CD4-positive, alpha-beta T cell (primary cell): ENCODE measurements around the gene IL17REL. TPM values are rescaled to one million over a fixed set of nuclear protein-coding genes. Genes with fewer than 3 reads are reported as not detected.
A peak's percentile ranks its signal among the peaks of the same experiment; 100 is the strongest.

ENCODE experiments used
- ATAC-seq: fragments of 200-7000 bp; cut with Tn5 transposase; one replicate; pipeline ENCODE4 v1.10.0; 2022; ENCODE audit warnings: mild to moderate bottlenecking; ENCODE audit not compliant: poor library complexity
- CTCF ChIA-PET: fragments of 350-600 bp; sonication (Branson Sonifier 250); formaldehyde crosslinking; loops from one replicate; lab custom pipeline; 2021; ENCODE audit warnings: antibody characterized with exemption, inconsistent platforms; lab: Charles Lee
- POLR2A ChIA-PET: fragments of 350-600 bp; sonication (Branson Sonifier 250); formaldehyde crosslinking; loops from one replicate; lab custom pipeline; 2021; ENCODE audit warnings: antibody characterized with exemption, inconsistent platforms; lab: Charles Lee
- DNase-seq, 14 experiments: peaks; one replicate each; pipeline ENCODE4 v3.0.0-alpha.2; 2013 to 2020; ENCODE audit warnings: mixed read lengths in 2 of 14
- H3K27ac ChIP-seq, 2 donors: one replicate each; pipeline versions ENCODE4 v1.5.1 to v1.7.0; 2013; ENCODE audit warnings: low read length in 2 of 2, low read depth in 1 of 2, mild to moderate bottlenecking in 1 of 2
- H3K27me3 ChIP-seq, 2 experiments: 1 replicate in 1 of 2; 2 replicates in 1 of 2; pipeline versions ENCODE4 v1.6.1 to v1.7.0; 2013; ENCODE audit warnings: low read length in 2 of 2, control low read depth in 1 of 2, mild to moderate bottlenecking in 1 of 2, moderate library complexity in 1 of 2; ENCODE audit not compliant: insufficient read depth in 2 of 2, control insufficient read depth in 1 of 2
- H3K36me3 ChIP-seq: one replicate; pipeline ENCODE4 v1.6.1; 2013; ENCODE audit warnings: low read length, control low read depth; ENCODE audit not compliant: insufficient read depth
- H3K4me1 ChIP-seq: one replicate; pipeline ENCODE4 v1.6.1; 2013; ENCODE audit warnings: low read length, control low read depth; ENCODE audit not compliant: insufficient read depth
- H3K4me3 ChIP-seq: one replicate; pipeline ENCODE4 v1.5.1; 2013; ENCODE audit warnings: mild to moderate bottlenecking, low read length, moderate library complexity
- H3K9me3 ChIP-seq, 2 experiments: 1 replicate in 1 of 2; 2 replicates in 1 of 2; pipeline versions ENCODE4 v1.6.1 to v1.7.0; 2013; ENCODE audit warnings: low read length in 2 of 2, mild to moderate bottlenecking in 2 of 2, control low read depth in 1 of 2, moderate library complexity in 1 of 2; ENCODE audit not compliant: control insufficient read depth in 1 of 2, insufficient read depth in 1 of 2
- H3K27ac Mint-ChIP-seq: one replicate; pipeline ENCODE4 v1.8.0; 2020; ENCODE audit warnings: mixed read lengths
- H3K27me3 Mint-ChIP-seq: one replicate; pipeline ENCODE4 v1.8.0; 2021; ENCODE audit warnings: mixed read lengths
- H3K36me3 Mint-ChIP-seq: one replicate; pipeline ENCODE4 v1.8.0; 2021; ENCODE audit warnings: low read depth, mixed read lengths
- H3K4me1 Mint-ChIP-seq: one replicate; pipeline ENCODE4 v1.8.0; 2021; ENCODE audit warnings: low read depth, mixed read lengths
- H3K4me3 Mint-ChIP-seq: one replicate; pipeline ENCODE4 v1.8.0; 2020; ENCODE audit warnings: mild to moderate bottlenecking, mixed read lengths
- H3K9me3 Mint-ChIP-seq: one replicate; pipeline ENCODE4 v1.8.0; 2020; ENCODE audit warnings: mixed read lengths
- intact Hi-C, 2 experiments: fragments of 100-400 bp; cut with DNase I in 1 of 2; cut with micrococcal nuclease in 1 of 2; formaldehyde crosslinking; loops; one replicate each; pipeline versions ENCODE4 v1.15.1 to v1.9.0; 2023 to 2025; cut with DNase I, micrococcal nuclease
- total RNA-seq, 174 experiments: library from RNA in 2 of 174; stranded (reverse) in 2 of 174; gene quantifications; one replicate each; pipeline ENCODE4 v1.2.3 and lab custom pipeline; 2021 to 2026
- TF ChIP-seq, protein P1 (sequence below): fragments of 200-600 bp; IDR thresholded peaks from one replicate; pipeline ENCODE4 v1.8.0; 2022; ENCODE audit warnings: antibody characterized with exemption, mild to moderate bottlenecking

Gene IL17REL
- total RNA-seq, 2 experiments from 2014 or later, result not detected

DNA sequence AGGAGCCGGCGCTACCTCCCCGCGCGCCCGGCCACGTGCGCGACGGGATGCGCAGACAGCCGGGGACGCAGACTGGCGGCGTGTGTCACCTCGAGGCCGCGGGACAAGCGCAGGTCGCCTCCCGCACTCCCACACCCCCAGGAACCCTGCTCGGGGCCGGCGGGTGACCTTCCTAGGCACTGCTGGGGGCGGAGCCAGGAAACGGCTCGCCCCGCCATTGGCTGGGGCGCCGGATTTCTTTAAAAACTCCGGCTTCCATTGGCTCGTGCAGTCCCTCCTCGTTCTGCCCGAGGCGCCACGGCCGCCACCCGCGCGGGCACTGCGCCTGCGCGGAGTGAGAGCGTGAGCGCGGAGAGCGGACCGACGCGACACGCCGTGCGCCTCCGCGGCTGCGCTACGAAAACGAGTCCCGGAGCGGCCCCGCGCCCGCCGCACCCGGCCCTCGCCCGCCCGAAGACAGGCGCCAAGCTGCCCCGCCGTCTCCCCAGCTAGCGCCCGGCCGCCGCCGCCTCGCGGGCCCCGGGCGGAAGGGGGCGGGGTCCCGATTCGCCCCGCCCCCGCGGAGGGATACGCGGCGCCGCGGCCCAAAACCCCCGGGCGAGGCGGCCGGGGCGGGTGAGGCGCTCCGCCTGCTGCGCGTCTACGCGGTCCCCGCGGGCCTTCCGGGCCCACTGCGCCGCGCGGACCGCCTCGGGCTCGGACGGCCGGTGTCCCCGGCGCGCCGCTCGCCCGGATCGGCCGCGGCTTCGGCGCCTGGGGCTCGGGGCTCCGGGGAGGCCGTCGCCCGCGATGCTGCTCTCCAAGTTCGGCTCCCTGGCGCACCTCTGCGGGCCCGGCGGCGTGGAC is 52.2 kb downstream of the IL17REL start, which contains the start of gene PIM3:
Gene PIM3 (plus strand): TSS at position 614 of the 846 bp plus-strand sequence. CDS start 176 bp downstream, at position 790.
- Mint-ChIP-seq H3K4me1 (peaks cover 18% of the 10 kb centered on the region), H3K9me3 (no peaks in the 10 kb centered on the region), H3K27me3 (no peaks in the 10 kb centered on the region), H3K27ac (peak within 1 kb of the TSS; percentile 97), H3K4me3 (peak within 1 kb of the TSS; percentile 96), H3K36me3 (peaks cover 40% of the 10 kb centered on the region)
- DNase-seq, result peak; percentile 82 to 97 (median 88)
- H3K9me3 ChIP-seq, result no peaks in the 10 kb centered on the region
- CTCF ChIA-PET, result interaction anchor here (1.0 to 1.3 kb wide), 2 partner anchors 33 to 70 kb away, joined by 3 to 4 read pairs; no protein-coding TSS in a partner anchor
- ATAC-seq, result peak; percentile 61
- POLR2A ChIA-PET, result interaction anchor here (0.7 to 5.9 kb wide), 13 partner anchors 9 to 131 kb away, joined by 3 to 92 read pairs (median 8); partner anchors contain the start of genes ALG12 and CRELD2
- H3K4me1 ChIP-seq, result peaks cover 41% of the 10 kb centered on the region
- intact Hi-C loops, result loop anchor here (1.0 to 5.0 kb wide), 4 partner anchors 24 to 107 kb away; partner anchors contain the start of genes ALG12 (in 1 of the 2), CRELD2 (in 1 of the 2) and ZBED4 (in 1 of the 2)
- TF ChIP-seq, protein P1, sequence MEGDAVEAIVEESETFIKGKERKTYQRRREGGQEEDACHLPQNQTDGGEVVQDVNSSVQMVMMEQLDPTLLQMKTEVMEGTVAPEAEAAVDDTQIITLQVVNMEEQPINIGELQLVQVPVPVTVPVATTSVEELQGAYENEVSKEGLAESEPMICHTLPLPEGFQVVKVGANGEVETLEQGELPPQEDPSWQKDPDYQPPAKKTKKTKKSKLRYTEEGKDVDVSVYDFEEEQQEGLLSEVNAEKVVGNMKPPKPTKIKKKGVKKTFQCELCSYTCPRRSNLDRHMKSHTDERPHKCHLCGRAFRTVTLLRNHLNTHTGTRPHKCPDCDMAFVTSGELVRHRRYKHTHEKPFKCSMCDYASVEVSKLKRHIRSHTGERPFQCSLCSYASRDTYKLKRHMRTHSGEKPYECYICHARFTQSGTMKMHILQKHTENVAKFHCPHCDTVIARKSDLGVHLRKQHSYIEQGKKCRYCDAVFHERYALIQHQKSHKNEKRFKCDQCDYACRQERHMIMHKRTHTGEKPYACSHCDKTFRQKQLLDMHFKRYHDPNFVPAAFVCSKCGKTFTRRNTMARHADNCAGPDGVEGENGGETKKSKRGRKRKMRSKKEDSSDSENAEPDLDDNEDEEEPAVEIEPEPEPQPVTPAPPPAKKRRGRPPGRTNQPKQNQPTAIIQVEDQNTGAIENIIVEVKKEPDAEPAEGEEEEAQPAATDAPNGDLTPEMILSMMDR, result no peak
- H3K27me3 ChIP-seq, result no peaks in the 10 kb centered on the region
- H3K4me3 ChIP-seq, result peak within 1 kb of the TSS; percentile 82
- peak within 1 kb of the TSS; percentile 82 to 91 for H3K27ac ChIP-seq
- H3K36me3 ChIP-seq, result peaks cover 32% of the 10 kb centered on the region

DNA sequence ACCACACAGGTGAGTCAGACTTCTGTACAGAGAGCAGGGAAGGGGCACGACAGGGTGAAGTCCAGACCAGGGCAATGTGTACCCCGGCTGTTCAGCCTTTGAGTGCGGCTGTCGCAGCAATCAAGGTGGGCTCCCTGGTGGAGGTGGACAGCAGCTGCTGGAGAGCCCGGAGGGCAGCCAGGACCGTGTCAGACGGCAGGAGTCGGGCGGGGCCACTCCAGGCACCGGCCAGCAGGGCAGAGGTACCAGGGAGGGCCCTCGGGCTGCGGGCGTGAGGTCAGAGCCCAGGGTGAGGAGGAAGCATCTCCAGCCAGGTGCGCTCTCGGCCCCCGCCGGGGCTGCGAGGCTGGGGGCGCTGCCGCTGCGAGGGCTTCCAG is 52.8 kb downstream of the IL17REL start:
- H3K4me3 ChIP-seq, result peak overlapping the region; percentile 58
- intact Hi-C loops, result loop anchor here (1.0 to 5.0 kb wide), 5 partner anchors 23 to 106 kb away; partner anchors contain the start of genes ALG12 (in 1 of the 2), CRELD2 (in 1 of the 2) and ZBED4 (in 1 of the 2)
- Mint-ChIP-seq H3K27ac (peak overlapping the region; percentile 85), H3K4me3 (peak overlapping the region; percentile 87), H3K27me3 (no peaks in the 10 kb centered on the region), H3K9me3 (no peaks in the 10 kb centered on the region), H3K4me1 (peaks cover 12% of the 10 kb centered on the region), H3K36me3 (peaks cover 36% of the 10 kb centered on the region)
- H3K4me1 ChIP-seq, result peaks cover 39% of the 10 kb centered on the region
- peaks cover 28% of the 10 kb centered on the region for H3K36me3 ChIP-seq
- H3K27me3 ChIP-seq, result no peaks in the 10 kb centered on the region
- CTCF ChIA-PET, result interaction anchor here (0.8 to 1.3 kb wide), 3 partner anchors 23 to 70 kb away, joined by 3 to 4 read pairs (median 4); no protein-coding TSS in a partner anchor
- H3K27ac ChIP-seq, result peak overlapping the region; percentile 62 to 72
- DNase-seq, result peak in 2 of 14 experiments; percentile 59 to 68
- TF ChIP-seq, protein P1, result no peak
- POLR2A ChIA-PET, result interaction anchor here (0.7 to 5.9 kb wide), 14 partner anchors 8 to 131 kb away, joined by 3 to 92 read pairs (median 8); partner anchors contain the start of genes ALG12 and CRELD2
- ATAC-seq, result no peak
- no peaks in the 10 kb centered on the region for H3K9me3 ChIP-seq
